Upper lobe of left lung (tissue), 6 donors: Measurements from ENCODE around the gene ST13. TPM values are rescaled to one million over a fixed set of nuclear protein-coding genes. Genes with fewer than 3 reads are reported as not detected.
"Not testable (repeated sequence)": the region's sequence is repeated elsewhere in the genome, so short reads cannot be mapped to it uniquely, and the experiment has no call there.

ENCODE experiments used
- ATAC-seq, 2 donors: fragments of 200-7000 bp; cut with Tn5 transposase; one replicate each; pipeline ENCODE4 v1.9.1; 2022; ENCODE audit warnings: mild to moderate bottlenecking in 2 of 2, moderate library complexity in 2 of 2; ENCODE audit not compliant: low FRiP score in 2 of 2
- DNase-seq, 2 donors: peaks; one replicate each; pipeline ENCODE4 v3.0.0-alpha.2; 2019 to 2020
- H3K27ac ChIP-seq, 4 donors: fragments of 200-600 bp; sonication (generic); one replicate each; pipeline ENCODE4 v1.5.1; 2016 to 2019
- H3K27me3 ChIP-seq, 4 donors: fragments of 200-600 bp; sonication (generic); one replicate each; pipeline ENCODE4 v1.5.1; 2017 to 2019
- H3K36me3 ChIP-seq, 4 donors: fragments of 200-600 bp; sonication (generic); one replicate each; pipeline ENCODE4 v1.5.1; 2016 to 2019
- H3K4me1 ChIP-seq, 4 donors: fragments of 200-600 bp; sonication (generic); one replicate each; pipeline ENCODE4 v1.5.1; 2018 to 2019
- H3K4me3 ChIP-seq, 4 donors: fragments of 200-600 bp; sonication (generic); one replicate each; pipeline ENCODE4 v1.5.1; 2017 to 2019; ENCODE audit warnings: mild to moderate bottlenecking in 2 of 4, moderate library complexity in 1 of 4
- H3K9me3 ChIP-seq, 4 donors: fragments of 200-600 bp; sonication (generic); one replicate each; pipeline ENCODE4 v1.5.1; 2018 to 2019
- CTCF ChIP-seq, 6 experiments: fragments of 450-650 bp in 4 of 6; fragments of 200-600 bp in 2 of 6; sonication (generic) in 2 of 6; IDR thresholded peaks; one replicate each; pipeline ENCODE4 v1.5.1; 2016 to 2019; ENCODE audit warnings: antibody characterized with exemption in 6 of 6
- EP300 ChIP-seq, 4 donors: sonication (generic); formaldehyde crosslinking; IDR thresholded peaks; one replicate each; pipeline ENCODE4 v1.5.1; 2017; ENCODE audit warnings: antibody characterized with exemption in 4 of 4, control low read depth in 2 of 4
- POLR2A ChIP-seq, 4 donors: fragments of 450-650 bp; IDR thresholded peaks; one replicate each; pipeline ENCODE4 v1.5.1; 2016 to 2017; ENCODE audit warnings: antibody characterized with exemption in 4 of 4, mild to moderate bottlenecking in 2 of 4
- POLR2AphosphoS5 ChIP-seq, 2 donors: sonication (generic); formaldehyde crosslinking; IDR thresholded peaks; one replicate each; pipeline ENCODE4 v1.5.1; 2017; ENCODE audit warnings: antibody characterized with exemption in 2 of 2
- WGBS, 2 donors: methylation state at CpG; one replicate each; pipeline ENCODE4 v1.1.5; 2017 to 2018; 5-methylcytosine and 5-hydroxymethylcytosine counted together
- total RNA-seq, 6 donors: library from RNA; depleted of rRNA in 4 of 6; stranded (reverse); fragments of >200 nt in 4 of 6; gene quantifications; one replicate each; pipeline versions ENCODE4 v1.1.0 to v1.2.1, GENCODE V29; 2016 to 2021
- donor health status: DM: no; HTN: no; CAD: no; lungs with moderate emphysema.
- donor health status: DM: no; HTN: yes; CAD: no; lungs with severe emphysema.

Gene ST13
- total RNA-seq, 6 donors from 2014 or later = 85.2 to 188 (median 119) TPM

GRCh38 chr22:40834619-40835018 lies 21.8 kb downstream of the ST13 start:
- Histone ChIP-seq H3K4me1 (no peaks in the 10 kb centered on the region), H3K9me3 (no peaks in the 10 kb centered on the region), H3K36me3 (peaks cover 22 to 97% (median 59%) of the 10 kb centered on the region in 4 donors), H3K4me3 (no peak overlapping the region), H3K27me3 (no peaks in the 10 kb centered on the region), H3K27ac (no peak overlapping the region)
- WGBS, 2 donors = 93 to 99% methylated on average over 3 of the region's 3 CpGs
- DNase-seq (no peak), ATAC-seq (no peak)
- TF ChIP-seq EP300 (IDR thresholded peaks at IDR 0.05) = no peak
- no peak for TF ChIP-seq POLR2A (IDR thresholded peaks at IDR 0.05)
- no peak for TF ChIP-seq POLR2AphosphoS5 (IDR thresholded peaks at IDR 0.05)

GRCh38 chr22:40829131-40829530 lies 27.3 kb downstream of the ST13 start:
- peaks cover 16 to 87% (median 46%) of the 10 kb centered on the region in 4 donors for H3K36me3 ChIP-seq
- H3K27ac ChIP-seq = peak overlapping the region in 1 of 4 donors; percentile 1
- DNase-seq (no peak), ATAC-seq (no peak)
- H3K9me3 ChIP-seq = no peaks in the 10 kb centered on the region
- no peaks in the 10 kb centered on the region for H3K27me3 ChIP-seq
- no peaks in the 10 kb centered on the region for H3K4me1 ChIP-seq
- no peak for TF ChIP-seq CTCF (IDR thresholded peaks at IDR 0.05)
- no peak for TF ChIP-seq POLR2AphosphoS5 (IDR thresholded peaks at IDR 0.05)
- no peak for TF ChIP-seq EP300 (IDR thresholded peaks at IDR 0.05)
- no peak for TF ChIP-seq POLR2A (IDR thresholded peaks at IDR 0.05)
- WGBS, 2 donors = 69 to 71% methylated on average over 6 of the region's 6 CpGs
- no peak overlapping the region for H3K4me3 ChIP-seq

- DNase-seq (no peak), ATAC-seq (no peak)
- H3K4me3 ChIP-seq = no peak overlapping the region
- H3K27ac ChIP-seq = no peak overlapping the region
- no peaks in the 10 kb centered on the region for H3K9me3 ChIP-seq
- no peaks in the 10 kb centered on the region for H3K4me1 ChIP-seq
- TF ChIP-seq CTCF (IDR thresholded peaks at IDR 0.05) = no peak
- no peak for TF ChIP-seq POLR2A (IDR thresholded peaks at IDR 0.05)
- WGBS, 2 donors = 82 to 87% methylated on average over 7 of the region's 7 CpGs
- no peaks in the 10 kb centered on the region for H3K27me3 ChIP-seq
- H3K36me3 ChIP-seq = peaks cover 8 to 81% (median 39%) of the 10 kb centered on the region in 4 donors
Measured at GRCh38 chr22:40826984-40827741, 29.3 kb downstream of the ST13 start.

GRCh38 chr22:40826292-40826691 lies 30.1 kb downstream of the ST13 start:
- H3K27ac ChIP-seq, H3K9me3 ChIP-seq, DNase-seq, H3K4me3 ChIP-seq, ATAC-seq, H3K27me3 ChIP-seq, H3K4me1 ChIP-seq: not testable (repeated sequence)
- WGBS, 2 donors = 94 to 100% methylated on average over 1 to 2 of the region's 2 CpGs
- H3K36me3 ChIP-seq = peaks cover 5 to 72% (median 31%) of the 10 kb centered on the region in 4 donors

- Histone ChIP-seq H3K36me3 (peaks cover 0 to 43% (median 16%) of the 10 kb centered on the region in 4 donors), H3K4me1 (peaks cover 4 to 17% (median 8%) of the 10 kb centered on the region in 4 donors), H3K9me3 (no peaks in the 10 kb centered on the region), H3K4me3 (no peak overlapping the region), H3K27me3 (no peaks in the 10 kb centered on the region), H3K27ac (no peak overlapping the region)
- ATAC-seq (no peak), DNase-seq (no peak)
- TF ChIP-seq POLR2A (IDR thresholded peaks at IDR 0.05) (no peak), EP300 (IDR thresholded peaks at IDR 0.05) (no peak), POLR2AphosphoS5 (IDR thresholded peaks at IDR 0.05) (no peak), CTCF (IDR thresholded peaks at IDR 0.05) (no peak)
- WGBS, 2 donors = 70 to 75% methylated on average over 1 of the region's 1 CpG
Measured at GRCh38 chr22:40823426-40823825, 33.0 kb downstream of the ST13 start.
